Measurements from ENCODE around the gene PHACTR3.
A peak's percentile ranks its signal among the peaks of the same experiment; 100 is the strongest.

Gene PHACTR3

GRCh38 chr20:59598625-59599310 lies 5.6 kb upstream of the PHACTR3 start:
- TF ChIP-seq, protein P1, sequence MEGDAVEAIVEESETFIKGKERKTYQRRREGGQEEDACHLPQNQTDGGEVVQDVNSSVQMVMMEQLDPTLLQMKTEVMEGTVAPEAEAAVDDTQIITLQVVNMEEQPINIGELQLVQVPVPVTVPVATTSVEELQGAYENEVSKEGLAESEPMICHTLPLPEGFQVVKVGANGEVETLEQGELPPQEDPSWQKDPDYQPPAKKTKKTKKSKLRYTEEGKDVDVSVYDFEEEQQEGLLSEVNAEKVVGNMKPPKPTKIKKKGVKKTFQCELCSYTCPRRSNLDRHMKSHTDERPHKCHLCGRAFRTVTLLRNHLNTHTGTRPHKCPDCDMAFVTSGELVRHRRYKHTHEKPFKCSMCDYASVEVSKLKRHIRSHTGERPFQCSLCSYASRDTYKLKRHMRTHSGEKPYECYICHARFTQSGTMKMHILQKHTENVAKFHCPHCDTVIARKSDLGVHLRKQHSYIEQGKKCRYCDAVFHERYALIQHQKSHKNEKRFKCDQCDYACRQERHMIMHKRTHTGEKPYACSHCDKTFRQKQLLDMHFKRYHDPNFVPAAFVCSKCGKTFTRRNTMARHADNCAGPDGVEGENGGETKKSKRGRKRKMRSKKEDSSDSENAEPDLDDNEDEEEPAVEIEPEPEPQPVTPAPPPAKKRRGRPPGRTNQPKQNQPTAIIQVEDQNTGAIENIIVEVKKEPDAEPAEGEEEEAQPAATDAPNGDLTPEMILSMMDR (IDR thresholded peaks at IDR 0.05; ENCODE audit: low read length): peak; percentile 90
- no peak for TF ChIP-seq EZH2 (IDR thresholded peaks at IDR 0.05; ENCODE audit: borderline replicate concordance, low read length)
- Histone ChIP-seq H3K27ac (ENCODE audit: low read depth, low read length, poor library complexity, severe bottlenecking) (no peak overlapping the region), H3K79me2 (ENCODE audit: insufficient read depth, low read length) (no peaks in the 10 kb centered on the region), H4K20me1 (ENCODE audit: insufficient read depth, low read length) (no peaks in the 10 kb centered on the region), H3K9me3 (ENCODE audit: low read length) (no peaks in the 10 kb centered on the region), H2AFZ (ENCODE audit: low read length) (no peak overlapping the region), H3K4me1 (ENCODE audit: insufficient read depth, low read length, severe bottlenecking) (no peaks in the 10 kb centered on the region), H3K36me3 (ENCODE audit: insufficient read depth, low read length) (no peaks in the 10 kb centered on the region), H3K4me3 (ENCODE audit: low read depth, low read length, poor library complexity, severe bottlenecking) (no peak overlapping the region), H3K27me3 (ENCODE audit: insufficient read depth, low read length) (no peaks in the 10 kb centered on the region), H3F3A (ENCODE audit: insufficient read depth, low read length) (no peaks in the 10 kb centered on the region), H3K9ac (ENCODE audit: low read length) (no peak overlapping the region), H3K4me2 (ENCODE audit: low read length) (no peak overlapping the region), H3K9me2 (ENCODE audit: low read depth, low read length) (no peaks in the 10 kb centered on the region)

DNA sequence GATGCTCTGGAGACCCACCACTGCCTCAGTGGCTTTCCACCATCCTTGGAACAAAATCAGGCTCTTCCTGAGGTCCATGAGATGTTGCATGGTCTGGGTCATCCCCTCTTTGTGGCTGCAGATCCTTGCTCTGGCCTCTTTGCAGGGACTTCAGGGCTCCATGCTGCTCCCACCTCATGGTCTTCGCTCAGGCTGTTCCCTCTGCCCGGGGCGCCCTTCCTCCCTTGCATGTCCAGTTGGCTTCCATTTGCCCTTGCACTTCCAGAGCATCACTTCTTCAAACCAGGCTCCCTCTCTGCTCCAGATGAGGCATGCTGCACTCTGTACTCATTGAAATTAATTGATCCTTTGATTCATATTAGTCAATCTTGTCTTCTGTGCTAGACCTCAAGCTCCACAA lies 4.4 kb upstream of the PHACTR3 start:
- H3K4me1 ChIP-seq (ENCODE audit: insufficient read depth, low read length, severe bottlenecking): no peaks in the 10 kb centered on the region
- no peaks in the 10 kb centered on the region for H3F3A ChIP-seq (ENCODE audit: insufficient read depth, low read length)
- no peak overlapping the region for H2AFZ ChIP-seq (ENCODE audit: low read length)
- H3K36me3 ChIP-seq (ENCODE audit: insufficient read depth, low read length): no peaks in the 10 kb centered on the region
- no peaks in the 10 kb centered on the region for H3K9me2 ChIP-seq (ENCODE audit: low read depth, low read length)
- no peaks in the 10 kb centered on the region for H3K9me3 ChIP-seq (ENCODE audit: low read length)
- no peaks in the 10 kb centered on the region for H4K20me1 ChIP-seq (ENCODE audit: insufficient read depth, low read length)
- no peak overlapping the region for H3K27ac ChIP-seq (ENCODE audit: low read depth, low read length, poor library complexity, severe bottlenecking)
- H3K27me3 ChIP-seq (ENCODE audit: insufficient read depth, low read length): no peaks in the 10 kb centered on the region
- no peaks in the 10 kb centered on the region for H3K79me2 ChIP-seq (ENCODE audit: insufficient read depth, low read length)
- no peak overlapping the region for H3K4me2 ChIP-seq (ENCODE audit: low read length)
- H3K9ac ChIP-seq (ENCODE audit: low read length): no peak overlapping the region
- no peak overlapping the region for H3K4me3 ChIP-seq (ENCODE audit: low read depth, low read length, poor library complexity, severe bottlenecking)
- no peak for TF ChIP-seq EZH2 (IDR thresholded peaks at IDR 0.05; ENCODE audit: borderline replicate concordance, low read length)
- TF ChIP-seq, protein P1 (IDR thresholded peaks at IDR 0.05; ENCODE audit: low read length): no peak

DNA sequence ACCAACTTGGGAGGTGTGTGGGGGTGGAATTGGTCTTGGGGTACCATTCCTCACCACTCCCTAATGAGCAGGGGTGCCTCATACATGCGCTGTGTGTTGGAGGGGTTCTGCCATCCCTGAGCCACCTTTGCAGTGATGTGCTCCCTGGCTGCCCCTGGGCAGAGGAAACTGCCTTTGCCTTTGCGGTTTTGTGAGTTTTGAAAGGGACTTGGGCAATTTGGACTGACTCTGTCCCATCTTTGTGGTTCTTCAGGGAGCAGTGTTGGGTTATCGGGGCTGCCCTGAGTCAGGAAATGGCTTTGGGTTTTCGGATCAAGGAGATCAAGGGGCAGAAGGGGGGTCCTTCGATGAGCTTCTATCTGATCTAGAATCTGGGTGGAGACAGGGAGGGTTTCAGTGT lies 3.9 kb upstream of the PHACTR3 start:
- Histone ChIP-seq H3K79me2 (ENCODE audit: insufficient read depth, low read length) (no peaks in the 10 kb centered on the region), H3K4me2 (ENCODE audit: low read length) (no peak overlapping the region), H3K4me3 (ENCODE audit: low read depth, low read length, poor library complexity, severe bottlenecking) (no peak overlapping the region), H4K20me1 (ENCODE audit: insufficient read depth, low read length) (no peaks in the 10 kb centered on the region), H2AFZ (ENCODE audit: low read length) (no peak overlapping the region), H3K9me3 (ENCODE audit: low read length) (no peaks in the 10 kb centered on the region), H3K9ac (ENCODE audit: low read length) (no peak overlapping the region), H3K4me1 (ENCODE audit: insufficient read depth, low read length, severe bottlenecking) (no peaks in the 10 kb centered on the region), H3K27me3 (ENCODE audit: insufficient read depth, low read length) (no peaks in the 10 kb centered on the region), H3K27ac (ENCODE audit: low read depth, low read length, poor library complexity, severe bottlenecking) (no peak overlapping the region), H3K9me2 (ENCODE audit: low read depth, low read length) (no peaks in the 10 kb centered on the region), H3F3A (ENCODE audit: insufficient read depth, low read length) (no peaks in the 10 kb centered on the region), H3K36me3 (ENCODE audit: insufficient read depth, low read length) (no peaks in the 10 kb centered on the region)
- no peak for TF ChIP-seq EZH2 (IDR thresholded peaks at IDR 0.05; ENCODE audit: borderline replicate concordance, low read length)
- TF ChIP-seq, protein P1 (IDR thresholded peaks at IDR 0.05; ENCODE audit: low read length): no peak

Data from OCI-LY1 (cell line).